GM06990 (cell line): Measurements from ENCODE around the gene LIPE.
A peak's percentile ranks its signal among the peaks of the same experiment; 100 is the strongest.

Experiments used
- DNase-seq: peaks from one replicate; pipeline ENCODE4 v3.0.0-alpha.2; 2011; ENCODE audit not compliant: insufficient read length; ENCODE audit errors: extremely low read depth
- H3K27me3 ChIP-seq: replicated peaks from 2 replicates; pipeline ENCODE4 v1.6.0; 2011; ENCODE audit warnings: low read length; ENCODE audit not compliant: control insufficient read depth, insufficient read depth
- H3K36me3 ChIP-seq: 2 replicates; pipeline ENCODE4 v1.5.1; 2011; ENCODE audit warnings: low read length; ENCODE audit not compliant: control insufficient read depth, insufficient read depth
- H3K4me3 ChIP-seq: replicated peaks from 2 replicates; pipeline ENCODE4 v1.5.1; 2011; ENCODE audit warnings: low read depth, mild to moderate bottlenecking, control low read depth, low read length
- TF ChIP-seq, protein P1 (sequence below): IDR thresholded peaks from 2 replicates; pipeline ENCODE4 v1.5.1; 2011; ENCODE audit warnings: low read length, control low read depth, mild to moderate bottlenecking, inconsistent platforms; ENCODE audit not compliant: insufficient read depth, poor library complexity, severe bottlenecking

LIPE gene

DNA sequence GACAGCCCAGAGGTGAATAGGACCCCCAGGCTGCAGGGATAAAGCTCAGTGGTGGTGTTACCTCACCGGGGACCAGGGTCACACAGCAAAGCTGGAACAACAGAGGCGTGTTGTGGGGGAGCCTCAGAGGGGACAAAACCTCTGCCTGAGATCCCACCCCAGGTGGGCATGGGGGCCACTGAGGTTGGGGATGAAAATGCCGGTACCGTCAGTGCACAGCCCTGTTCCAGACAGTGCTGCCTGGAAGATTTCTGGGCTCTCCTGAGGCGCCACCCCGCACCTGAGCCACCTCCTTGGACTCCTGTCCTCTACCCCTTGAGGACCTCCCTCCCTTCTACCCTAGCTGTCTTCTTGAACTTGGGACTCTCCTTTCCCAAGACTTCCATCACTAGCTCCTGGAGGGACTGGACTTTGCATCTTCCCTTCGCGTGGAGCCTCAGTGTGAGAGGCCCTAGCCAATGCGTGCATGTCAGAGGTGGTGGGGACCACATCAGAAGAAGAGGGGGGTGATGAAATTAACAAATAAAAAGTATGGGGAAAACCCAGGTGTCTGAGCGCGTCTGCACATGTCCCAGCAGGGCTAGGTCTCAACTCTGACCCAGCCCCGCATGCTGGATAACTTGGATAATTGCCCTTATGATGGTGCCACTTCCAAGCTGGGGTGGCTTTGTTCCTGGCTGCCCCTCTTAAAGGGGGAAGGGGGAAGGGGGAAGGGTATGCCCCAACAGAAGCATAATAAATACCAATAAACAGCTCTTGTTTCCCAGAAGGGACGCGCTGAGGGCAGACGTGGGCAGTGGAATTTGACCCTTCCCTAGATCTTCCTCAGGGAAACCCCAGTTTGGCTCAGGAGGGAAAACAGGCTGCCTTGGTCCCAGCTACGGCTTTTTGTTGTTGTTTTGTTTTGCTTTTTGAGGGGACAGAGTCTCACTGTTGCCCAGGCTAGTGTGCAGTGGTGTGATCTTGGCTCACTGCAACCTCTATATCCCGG is 48.7 kb downstream of the LIPE start:
- Histone ChIP-seq H3K4me3 (no peak overlapping the region), H3K36me3 (no peaks in the 10 kb centered on the region; the same call in 1 of the 2 replicates), H3K27me3 (no peaks in the 10 kb centered on the region; the same call in none of the 2 replicates)
- TF ChIP-seq, protein P1, sequence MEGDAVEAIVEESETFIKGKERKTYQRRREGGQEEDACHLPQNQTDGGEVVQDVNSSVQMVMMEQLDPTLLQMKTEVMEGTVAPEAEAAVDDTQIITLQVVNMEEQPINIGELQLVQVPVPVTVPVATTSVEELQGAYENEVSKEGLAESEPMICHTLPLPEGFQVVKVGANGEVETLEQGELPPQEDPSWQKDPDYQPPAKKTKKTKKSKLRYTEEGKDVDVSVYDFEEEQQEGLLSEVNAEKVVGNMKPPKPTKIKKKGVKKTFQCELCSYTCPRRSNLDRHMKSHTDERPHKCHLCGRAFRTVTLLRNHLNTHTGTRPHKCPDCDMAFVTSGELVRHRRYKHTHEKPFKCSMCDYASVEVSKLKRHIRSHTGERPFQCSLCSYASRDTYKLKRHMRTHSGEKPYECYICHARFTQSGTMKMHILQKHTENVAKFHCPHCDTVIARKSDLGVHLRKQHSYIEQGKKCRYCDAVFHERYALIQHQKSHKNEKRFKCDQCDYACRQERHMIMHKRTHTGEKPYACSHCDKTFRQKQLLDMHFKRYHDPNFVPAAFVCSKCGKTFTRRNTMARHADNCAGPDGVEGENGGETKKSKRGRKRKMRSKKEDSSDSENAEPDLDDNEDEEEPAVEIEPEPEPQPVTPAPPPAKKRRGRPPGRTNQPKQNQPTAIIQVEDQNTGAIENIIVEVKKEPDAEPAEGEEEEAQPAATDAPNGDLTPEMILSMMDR, result no peak
- no peak for DNase-seq

DNA sequence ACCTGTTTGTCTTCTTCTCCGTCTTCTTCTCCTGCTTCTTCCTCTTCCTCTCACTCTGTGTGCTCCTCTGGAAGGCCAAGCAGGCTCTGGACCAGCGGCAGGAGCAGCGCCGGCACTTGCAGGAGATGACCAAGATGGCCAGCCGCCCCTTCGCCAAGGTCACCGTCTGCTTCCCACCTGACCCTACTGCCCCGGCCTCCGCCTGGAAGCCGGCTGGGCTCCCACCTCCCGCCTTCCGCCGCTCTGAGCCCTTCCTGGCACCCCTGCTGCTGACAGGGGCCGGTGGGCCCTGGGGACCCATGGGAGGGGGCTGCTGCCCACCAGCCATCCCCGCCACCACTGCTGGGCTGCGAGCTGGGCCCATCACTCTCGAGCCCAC is 51.0 kb downstream of the LIPE start:
- Histone ChIP-seq H3K36me3 (no peaks in the 10 kb centered on the region; the same call in 1 of the 2 replicates), H3K4me3 (no peak overlapping the region), H3K27me3 (no peaks in the 10 kb centered on the region; the same call in 1 of the 2 replicates)
- TF ChIP-seq, protein P1, result no peak
- no peak for DNase-seq

- H3K4me3 ChIP-seq, result no peak overlapping the region
- no peak for DNase-seq
- H3K36me3 ChIP-seq, result no peaks in the 10 kb centered on the region; the same call in 1 of the 2 replicates
- H3K27me3 ChIP-seq, result no peaks in the 10 kb centered on the region; the same call in 1 of the 2 replicates
- TF ChIP-seq, protein P1, result no peak
These were observed 51.6 kb downstream of the LIPE start for GRCh38 chr19:42375415-42376176.

DNA sequence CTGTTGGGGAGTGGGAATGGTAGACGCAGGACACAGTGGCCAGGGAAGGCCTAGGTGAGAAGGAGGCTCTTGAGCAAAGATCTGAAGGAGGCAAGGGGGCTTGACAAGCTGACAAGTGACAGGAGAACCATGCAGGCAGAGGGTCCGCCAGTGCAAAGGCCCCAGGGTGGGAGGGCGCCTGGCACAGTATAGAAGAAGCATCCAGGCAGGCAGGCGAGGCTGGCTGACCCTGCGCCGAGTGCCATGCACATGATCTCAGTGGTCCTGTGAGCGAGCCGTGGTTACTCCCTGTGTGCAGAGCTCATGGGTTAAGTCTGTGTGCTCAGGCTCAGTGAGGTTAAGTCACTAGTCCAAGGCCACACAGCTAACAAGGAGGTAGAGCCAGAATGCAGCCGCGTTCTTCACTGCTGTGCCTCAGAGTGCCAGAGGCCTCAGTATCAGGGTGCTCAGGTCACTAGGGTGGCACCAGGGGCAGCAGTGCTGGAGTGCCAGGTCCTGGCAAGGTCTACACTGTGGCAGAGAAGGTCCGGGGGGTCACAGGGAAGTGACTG is 52.3 kb downstream of the LIPE start:
- TF ChIP-seq, protein P1, result no peak
- Histone ChIP-seq H3K27me3 (no peaks in the 10 kb centered on the region), H3K36me3 (no peaks in the 10 kb centered on the region; the same call in 1 of the 2 replicates), H3K4me3 (no peak overlapping the region)
- DNase-seq, result no peak

GRCh38 chr19:42370626-42371175 is 56.5 kb downstream of the LIPE start:
- TF ChIP-seq, protein P1, result no peak
- no peaks in the 10 kb centered on the region for H3K27me3 ChIP-seq
- DNase-seq, result peak; percentile 66
- no peaks in the 10 kb centered on the region for H3K36me3 ChIP-seq
- H3K4me3 ChIP-seq, result no peak overlapping the region
